Inferior parietal cortex (tissue), 1 donor: Measurements from ENCODE around the gene TUBGCP2.

ENCODE experiments used
- DNase-seq: peaks from one replicate; pipeline ENCODE4 v3.0.0-alpha.2; 2016; ENCODE audit errors: extremely low spot score

The TUBGCP2 gene

DNA sequence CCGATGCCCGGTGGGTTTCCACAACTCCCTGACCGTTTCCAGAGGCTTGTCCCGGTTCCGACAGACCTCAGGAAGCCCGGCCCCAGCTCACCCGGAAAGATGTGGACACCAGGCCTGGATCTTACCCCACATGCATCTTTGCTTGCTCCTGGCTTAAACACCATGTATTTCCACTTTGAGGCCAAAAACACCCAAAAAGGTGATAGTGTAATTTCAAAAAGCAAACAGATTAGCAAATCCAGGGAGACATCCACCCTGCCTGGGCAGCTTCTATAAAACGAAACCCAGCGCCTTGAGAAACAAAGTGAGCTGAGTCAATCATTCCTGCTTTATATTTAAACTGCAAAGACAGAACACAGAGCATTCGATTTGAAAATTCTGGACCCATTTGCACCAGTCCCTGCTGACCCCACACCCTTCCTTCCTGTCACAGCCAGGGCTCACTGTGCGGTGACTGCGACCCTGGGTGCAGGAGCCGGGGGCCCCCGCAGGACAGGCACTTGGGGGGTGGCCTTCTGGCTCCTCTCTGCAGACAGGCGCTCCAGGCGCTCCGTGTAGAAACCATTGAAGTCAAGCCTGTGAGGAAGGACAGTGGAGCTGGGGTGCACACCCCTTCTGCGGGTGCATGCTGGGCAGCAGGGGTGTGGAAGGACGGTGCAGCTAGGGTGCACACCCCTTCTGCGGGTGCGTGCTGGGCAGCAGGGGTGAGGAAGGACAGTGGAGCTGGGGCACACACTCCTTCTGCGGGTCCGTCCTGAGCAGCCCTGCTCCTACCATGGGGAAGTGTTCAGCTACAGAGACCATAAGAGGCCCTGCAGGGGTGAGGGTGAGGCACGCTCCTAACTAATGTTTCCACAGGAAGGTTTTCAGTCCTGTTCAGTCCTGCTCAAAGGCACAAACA, 29.1 kb downstream of the TUBGCP2 start:
- DNase-seq, result no peak

DNA sequence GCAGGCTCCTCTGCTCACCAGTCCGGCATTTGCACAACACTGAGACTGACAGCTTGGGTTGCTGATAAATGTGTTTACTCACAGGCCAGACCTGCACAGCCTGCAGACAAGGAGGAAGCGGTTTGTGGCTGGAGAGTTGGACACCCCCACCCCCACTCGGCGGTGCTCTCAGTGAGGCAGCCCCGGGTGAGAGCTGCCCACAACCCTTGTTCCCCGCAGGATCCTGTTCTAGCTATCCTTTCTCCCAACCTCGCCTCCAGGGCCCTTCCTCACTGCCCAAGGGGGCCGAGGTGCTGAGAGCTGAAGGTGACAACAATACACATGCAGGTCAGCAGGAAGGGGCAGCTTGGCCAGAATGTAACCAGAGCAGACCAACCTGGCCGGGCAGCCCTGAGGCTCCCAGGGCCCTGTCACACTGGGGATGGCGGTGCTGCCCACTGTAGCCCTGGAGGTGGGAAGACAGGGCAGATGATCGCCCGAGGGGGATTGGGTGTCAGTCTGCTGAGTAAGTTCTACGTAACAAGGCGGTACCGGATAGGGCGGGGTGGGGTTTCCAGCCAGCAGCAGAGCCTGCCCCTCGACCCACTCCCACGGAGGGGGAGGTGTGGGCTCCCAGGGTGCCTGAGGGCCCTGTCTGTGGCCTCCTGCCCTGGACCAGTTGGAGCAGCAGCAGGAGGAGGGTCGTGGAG, 30.0 kb downstream of the TUBGCP2 start:
- no peak for DNase-seq

DNA sequence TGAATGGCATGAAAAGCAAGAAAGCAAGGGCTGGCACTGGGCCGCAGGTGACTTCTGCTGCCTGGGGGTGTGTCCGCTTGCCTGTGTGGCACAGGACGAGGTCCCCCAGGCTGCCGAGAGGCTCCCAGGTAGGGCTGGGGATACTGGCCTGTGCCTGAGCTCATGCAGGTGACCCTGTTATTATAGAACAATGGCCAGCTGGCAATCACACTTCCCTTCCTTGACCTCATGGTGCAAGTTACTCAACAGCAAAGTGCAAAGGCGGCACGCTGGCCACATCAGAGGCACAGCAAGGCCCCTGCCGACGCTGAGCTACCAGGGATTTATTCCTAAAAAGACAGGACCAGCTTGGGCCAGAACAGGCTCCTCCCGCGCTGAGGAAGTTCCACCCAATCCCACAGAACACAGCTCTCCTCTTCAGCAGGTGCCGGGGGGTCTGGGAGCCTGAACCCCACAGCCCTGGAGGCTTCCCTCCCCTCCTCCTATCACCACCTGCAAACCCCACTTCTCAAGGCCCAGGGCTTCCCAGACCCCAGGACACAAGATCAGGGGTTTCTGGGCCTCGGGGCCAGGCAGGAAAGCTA, 30.6 kb downstream of the TUBGCP2 start:
- DNase-seq, result no peak

DNA sequence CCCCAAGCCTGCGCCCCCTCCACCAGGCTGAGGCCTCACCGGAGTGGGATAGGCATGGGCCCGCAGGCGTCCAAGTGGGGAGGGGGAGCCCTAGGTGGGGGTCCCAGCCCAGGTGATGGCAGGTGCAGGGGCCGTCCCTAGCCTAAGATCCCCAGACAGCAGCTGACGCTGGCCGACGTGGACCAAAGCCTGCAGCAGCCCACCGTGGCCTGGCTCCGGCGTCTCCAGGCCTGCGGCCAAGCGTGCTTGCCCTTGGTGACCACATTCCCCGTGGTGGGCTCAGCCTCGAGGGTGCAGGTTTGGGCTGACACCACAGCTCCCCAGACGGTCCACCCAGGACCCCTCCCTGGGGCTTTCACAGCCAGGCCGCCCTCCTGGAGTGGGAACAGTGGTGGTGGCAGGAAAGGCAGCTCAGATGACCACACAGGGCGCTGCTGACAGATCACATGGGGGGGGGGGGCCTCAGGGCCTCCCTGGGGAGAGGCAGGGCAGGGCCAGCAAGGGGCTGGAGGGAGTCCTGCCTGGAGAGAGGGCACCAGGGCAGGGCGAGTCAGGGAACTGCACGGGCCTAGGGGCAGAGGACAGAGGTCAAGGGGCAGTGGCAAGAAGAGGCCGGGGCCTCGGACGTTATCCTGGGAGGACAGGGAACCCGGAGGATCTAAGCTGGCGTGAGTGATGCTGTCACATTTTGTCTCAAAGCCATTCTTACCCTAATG, 31.2 kb downstream of the TUBGCP2 start:
- no peak for DNase-seq

DNA sequence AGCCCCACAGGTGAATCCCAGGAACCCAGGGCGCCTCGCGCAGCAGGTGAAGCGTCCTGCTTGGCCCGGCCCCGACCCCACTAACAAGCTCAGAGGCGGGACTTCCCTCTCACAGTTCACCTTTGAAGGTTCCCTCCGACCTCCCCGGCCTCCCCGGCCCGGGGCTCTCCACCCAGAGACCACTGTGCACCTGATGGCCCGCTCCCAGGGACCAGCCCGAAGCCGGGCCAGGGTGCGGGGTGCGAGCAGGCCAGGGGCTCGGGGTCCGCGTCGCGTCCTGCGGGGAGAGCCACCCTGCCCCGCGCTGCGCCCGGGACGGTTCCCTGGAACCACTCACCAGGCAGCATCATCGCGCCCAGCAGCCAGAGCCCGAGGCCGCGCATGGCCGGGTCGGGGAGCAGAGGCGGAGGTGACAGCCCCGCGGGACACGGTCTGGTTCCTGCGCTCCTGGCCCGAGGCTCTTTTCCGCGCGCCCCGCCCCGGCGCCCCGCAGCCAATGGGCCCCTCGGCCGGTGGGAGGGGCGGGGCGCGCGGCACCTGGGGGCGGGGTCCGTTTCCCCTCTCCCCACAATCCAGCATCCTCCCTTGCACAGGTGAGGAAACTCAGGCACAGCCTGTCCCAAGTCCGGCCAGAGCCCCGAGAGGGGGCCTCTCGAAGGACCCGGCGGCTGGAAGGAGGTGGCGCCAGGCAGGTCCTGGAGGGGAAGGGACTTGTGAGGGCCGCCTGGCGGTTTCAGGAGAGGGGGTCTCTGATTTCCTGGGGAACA, 32.1 kb downstream of the TUBGCP2 start, which contains the start of gene ADAM8:
Gene ADAM8 (minus strand): TSS at position 434 of the 767 bp plus-strand sequence. CDS start 51 bp downstream, at position 383.
- no peak for DNase-seq

DNA sequence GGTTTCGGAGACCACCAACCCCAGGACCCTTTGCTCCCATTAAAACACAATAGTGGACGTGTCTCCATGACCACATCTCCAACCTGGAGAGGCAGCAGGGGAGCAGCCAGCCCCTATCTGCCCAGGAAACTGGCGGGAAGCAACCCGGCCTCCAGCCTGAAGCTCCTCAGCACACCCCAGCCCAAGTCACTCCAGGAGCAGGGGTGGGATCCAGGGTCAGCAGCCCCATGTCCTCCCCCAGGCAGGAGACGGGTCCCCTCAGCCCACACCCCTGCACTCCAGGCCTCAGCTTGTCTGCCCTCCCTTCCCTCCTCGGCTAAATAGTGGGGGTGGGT, 32.6 kb downstream of the TUBGCP2 start:
- no peak for DNase-seq

DNA sequence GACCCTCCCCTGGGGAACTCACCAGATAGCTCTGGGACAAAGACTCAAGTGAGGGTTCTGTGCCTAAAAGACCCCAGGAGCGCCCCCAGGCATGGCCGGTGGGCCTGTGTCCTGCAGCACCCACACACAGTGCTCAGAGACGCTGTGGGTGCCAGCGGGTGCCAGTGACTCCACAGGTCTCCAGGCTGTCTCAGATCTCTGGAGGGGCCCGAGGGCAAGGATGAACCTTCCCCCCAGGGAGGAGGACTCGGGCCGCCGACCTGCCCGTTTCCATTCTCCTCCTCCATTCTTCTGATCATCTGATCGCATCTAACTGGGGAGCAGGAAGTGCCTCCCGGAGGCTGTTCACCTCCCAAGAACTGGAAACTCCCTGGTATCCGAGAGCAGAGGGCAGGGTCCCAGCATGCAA, 33.0 kb downstream of the TUBGCP2 start:
- DNase-seq, result no peak

DNA sequence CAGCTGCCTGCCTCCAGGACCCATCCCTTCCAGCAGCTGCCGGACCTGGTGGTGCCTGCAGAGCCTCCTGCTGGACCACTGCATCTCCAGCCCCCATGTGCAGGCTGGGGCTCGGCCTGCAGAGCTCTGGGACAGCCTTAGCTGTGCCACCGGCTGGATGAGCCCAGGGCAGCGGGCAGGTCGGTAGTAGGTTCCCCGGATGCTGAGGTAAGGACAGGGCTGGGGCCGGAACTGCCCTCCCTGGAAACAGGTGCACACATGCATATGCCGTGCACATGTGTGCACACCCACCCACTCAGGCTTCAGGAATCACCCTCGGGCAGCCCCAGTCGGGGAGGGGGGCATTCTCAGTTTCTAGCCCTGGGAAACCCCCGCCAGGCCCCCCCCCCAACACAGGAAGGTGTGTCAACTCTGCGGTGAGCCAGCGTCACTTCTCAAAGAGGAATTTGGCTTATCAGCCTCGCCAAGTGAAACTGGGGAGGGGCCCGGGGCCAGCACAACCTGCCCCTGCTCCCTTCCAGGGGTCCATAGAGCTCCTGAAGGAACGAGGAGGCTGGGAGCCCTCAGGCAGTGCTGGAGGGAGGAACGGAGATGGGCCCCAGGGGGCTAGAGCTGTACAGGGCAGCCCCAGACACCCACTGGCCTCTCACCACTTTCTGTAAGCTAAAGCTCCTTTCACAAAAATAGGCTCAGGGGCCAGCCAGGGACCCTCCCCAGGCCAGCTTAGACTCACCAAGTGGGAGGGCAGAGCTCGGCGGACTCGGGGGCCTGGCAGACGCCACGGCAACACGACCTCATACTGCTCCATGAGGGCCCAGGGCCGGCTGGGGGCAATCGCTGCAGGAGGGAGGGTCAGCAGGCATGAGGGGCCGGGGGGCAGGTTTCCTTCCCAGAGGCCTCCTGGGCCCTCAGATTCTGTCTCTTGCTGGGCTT, 33.7 kb downstream of the TUBGCP2 start:
- no peak for DNase-seq

DNA sequence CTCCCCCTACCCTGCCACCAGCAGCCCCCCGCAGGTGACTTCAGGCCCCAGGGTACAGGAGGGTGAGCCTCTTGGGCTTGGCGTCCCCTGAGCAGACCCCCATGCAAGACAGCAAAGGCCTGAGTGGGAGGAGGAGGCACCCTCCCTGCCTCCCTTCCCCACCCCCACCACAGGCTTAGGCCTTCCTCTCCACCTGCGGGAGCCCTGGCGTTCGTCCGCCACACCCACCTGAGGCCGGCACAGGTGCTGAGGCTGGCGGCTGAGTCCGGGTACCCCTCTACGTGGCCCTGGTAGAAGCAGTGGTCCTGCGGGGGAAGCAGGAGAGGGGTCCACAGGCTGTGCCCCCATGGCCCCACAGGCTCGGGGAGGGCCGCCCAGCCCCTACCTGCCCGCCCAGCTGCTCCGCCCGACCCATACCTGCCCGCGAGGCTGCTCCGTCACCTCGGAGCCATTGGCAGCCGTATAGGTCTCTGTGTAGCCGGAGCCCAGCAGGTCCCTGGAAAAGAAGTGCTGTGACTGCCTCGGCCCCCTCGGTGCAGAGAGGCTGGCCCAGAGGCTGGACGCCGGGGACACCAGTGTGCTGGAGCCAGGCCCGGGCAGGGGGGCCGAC, 35.0 kb downstream of the TUBGCP2 start:
- no peak for DNase-seq

DNA sequence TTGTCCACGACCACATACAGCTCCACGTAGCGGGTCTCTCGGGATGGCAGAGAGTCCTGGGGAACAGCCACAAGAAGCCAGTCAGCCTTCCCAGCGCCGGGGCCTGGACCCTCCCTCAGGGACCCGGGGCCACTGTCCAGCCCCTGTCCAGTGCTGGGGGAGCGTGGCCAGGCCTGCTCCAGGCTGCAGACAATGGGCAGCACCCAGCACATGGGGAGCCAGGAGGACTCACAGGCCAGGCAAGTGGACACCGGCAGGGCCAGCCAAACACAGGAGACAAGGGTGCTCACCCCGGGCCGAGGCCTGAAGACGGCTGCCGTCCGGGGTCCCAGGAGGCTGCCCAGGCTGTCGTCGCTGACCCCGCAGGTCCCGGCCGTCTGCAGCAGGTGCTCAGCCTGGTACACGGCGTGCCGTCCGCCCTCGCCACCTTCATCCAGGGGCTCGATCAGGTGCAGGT, 35.7 kb downstream of the TUBGCP2 start:
- no peak for DNase-seq

DNA sequence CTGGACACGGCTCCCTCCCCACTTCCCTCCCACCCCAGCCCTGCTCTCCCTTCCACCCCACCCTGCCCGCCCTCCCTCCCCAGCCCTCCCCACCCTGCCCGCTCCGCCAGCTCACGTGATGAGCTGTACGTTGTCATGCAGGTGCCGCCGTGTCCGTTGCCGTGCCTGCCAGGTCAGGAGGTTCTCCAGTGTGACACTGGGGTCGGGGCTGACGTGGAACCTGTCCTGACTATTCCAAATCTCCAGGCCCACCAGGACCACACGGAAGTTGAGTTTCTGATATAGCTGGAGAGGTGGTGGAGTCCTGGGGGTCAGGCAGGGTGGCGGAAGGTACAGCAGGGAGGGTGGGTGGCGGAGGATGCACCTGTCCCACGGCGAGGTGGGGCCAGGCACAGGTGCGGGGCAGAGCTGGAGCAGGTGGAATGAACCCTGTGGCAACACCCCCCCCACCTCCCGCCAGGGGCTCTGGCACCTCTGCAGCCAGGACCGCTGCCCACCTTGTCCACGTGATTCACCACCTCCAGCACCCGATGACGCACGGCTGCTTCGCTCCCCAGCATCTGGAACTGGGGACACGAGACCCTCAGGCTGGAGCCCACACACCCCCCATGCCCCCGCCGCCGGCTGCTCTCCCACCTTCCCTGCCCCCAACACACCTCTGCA, 36.2 kb downstream of the TUBGCP2 start:
- DNase-seq, result no peak

DNA sequence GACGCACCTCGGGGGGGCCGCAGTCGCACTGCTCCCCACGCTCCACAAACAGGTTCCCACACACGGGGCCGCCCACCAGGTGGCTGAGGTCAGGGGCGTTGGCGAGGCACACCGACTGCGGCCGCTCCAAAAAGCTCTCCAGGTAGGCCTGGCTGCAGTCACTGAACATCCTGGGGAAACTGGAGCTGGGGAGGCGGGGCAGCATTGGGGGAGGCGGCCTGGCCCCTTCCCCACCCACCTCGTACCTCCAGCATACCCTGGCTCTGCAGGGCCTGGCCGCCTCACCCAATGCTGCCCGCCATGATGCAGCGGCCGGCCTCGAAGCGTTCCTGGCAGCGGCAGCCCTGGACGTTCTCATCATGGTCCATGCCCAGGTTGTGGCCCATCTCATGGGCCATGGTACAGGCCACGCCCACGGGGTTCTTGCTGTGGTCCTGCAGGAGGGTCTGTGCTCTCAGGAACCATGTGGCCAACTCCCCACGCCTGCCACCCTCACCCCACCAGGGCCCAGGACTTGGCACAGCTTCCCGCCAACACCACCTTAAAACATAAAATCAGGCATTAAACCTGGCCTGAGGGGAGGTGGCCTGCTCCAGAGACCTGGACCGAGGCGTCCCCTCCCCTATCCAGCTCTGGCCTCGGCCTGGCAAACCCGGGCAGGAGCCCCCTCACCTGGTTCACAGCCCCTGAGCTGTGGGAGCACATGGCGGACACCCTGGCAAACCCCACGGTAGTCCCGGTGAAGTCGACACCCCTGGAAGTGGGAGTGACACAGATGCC, 37.0 kb downstream of the TUBGCP2 start:
- no peak for DNase-seq

DNA sequence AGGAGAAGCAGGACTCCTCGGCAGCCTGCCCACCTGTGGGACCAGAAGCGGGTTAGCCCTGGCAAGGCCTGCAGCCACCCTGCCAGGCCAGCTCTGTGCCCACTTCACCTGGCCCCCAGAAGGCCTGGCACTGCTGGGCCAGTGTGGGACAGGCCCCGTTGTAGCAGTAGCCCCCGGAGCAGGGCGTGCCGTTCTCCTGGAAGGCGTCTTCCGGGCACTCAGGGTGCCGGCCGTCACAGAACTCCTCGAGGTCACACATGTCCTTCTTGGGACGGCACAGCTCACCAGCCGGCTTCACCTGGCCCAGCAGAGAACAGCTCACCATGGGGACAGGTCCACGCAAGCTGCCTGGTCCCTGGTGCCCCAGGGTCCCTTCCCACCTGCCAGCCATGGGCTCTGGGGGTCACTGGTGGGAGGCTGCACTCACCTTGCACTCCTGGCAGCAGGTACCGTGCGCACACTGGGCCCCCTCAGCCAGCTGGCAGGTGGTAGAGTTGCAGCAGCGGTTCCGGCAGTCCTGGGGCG, 37.8 kb downstream of the TUBGCP2 start:
- DNase-seq, result no peak

DNA sequence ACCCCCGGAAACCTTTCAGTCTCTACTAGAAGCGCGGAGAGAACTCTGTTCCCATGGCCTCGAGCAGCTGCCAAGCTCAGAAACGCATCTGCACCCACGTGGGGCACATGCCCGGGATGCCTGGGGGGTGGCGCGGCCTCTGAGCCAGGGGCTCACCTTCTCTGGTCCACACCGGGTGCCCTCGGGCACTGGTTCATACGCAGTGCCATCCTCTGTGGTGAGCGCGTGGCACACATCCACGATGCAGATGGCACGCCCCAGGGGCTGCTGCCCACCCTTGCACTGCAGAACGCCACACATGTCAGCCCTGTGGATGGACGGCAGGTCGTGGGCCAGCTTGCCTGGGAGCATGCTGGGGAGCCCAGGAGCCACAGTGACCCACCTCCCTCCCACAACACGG, 38.5 kb downstream of the TUBGCP2 start:
- no peak for DNase-seq

DNA sequence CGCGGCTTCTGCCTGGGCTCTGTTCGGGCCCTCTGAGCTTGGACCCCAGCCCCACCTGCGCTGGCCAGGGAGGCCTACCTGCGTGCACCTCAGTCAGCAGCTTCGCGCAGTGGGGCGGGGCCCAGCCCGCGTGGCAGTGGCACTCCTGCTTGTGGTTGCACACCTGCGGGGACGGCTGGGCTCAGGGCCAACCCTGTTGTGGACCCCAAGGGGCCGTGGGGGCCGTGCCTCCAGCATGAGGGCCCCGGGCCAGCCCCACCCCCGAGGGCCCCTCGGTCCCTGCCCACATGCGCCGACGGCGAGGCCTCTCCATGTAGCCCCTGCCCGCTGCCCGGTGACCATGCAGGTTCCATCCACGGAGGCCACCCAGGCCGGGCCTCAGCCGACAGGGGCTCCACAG, 39.3 kb downstream of the TUBGCP2 start:
- DNase-seq, result no peak

DNA sequence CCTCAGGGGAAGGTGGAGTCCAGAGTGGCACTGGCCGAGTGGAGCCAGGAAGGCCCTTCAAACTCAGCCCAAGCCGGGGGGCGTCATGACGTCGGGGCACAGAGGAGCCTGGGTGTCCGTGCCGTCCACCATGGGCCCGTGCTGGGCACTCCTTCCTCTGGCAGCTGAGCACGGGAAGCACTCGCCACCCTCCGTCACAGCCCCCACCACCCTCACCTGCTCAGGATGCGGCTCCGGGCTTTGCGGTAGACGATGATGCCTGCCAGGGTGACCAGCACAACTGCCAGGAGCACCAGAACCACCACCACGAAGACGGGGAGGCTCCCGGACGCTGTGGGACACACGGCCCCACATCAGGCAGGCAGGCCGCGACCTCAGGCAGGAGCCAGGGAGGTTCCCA, 40.1 kb downstream of the TUBGCP2 start:
- no peak for DNase-seq

DNA sequence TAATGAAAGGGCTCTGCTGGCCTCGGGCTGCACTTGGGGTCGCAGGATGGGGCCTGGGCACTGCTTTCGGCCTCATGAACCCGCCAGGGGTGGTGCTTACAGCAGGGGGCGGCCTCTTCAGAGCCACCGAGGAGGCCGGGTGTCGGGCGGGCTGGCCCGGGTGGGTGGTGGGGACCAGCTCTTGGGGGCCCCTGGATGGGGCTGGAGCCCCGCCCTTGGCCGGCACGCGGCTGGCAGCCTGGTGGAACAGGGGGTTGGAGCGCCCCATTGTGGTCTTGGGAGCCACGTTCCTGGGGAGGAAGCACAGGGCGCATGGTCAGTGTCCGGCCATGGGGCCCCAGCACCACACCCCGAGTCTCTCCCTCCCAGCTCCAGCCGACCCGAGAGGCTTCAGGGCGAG, 40.8 kb downstream of the TUBGCP2 start:
- no peak for DNase-seq

DNA sequence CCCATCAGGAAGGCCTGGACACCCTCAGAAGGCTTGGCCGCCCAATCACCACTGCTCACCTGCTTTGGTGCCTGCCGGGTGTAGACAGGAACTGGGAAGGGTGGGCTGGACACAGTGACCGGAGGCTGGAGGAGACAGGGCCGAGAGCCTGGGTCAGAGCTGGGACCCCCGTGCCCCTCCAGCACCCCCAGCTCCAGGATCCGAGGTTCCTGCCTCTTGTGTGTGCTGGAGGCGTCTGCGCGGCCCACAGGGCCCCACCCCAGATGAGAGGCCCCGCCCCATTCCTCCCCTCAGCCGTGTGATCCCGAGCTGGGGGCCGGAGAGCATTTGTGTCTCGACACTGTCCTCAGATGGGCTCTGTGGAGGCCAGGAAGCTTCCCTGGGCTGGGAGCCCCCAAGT, 41.4 kb downstream of the TUBGCP2 start:
- no peak for DNase-seq
